ENCODE results near the gene AZI2.

AZI2 gene

GRCh38 chr3:28300345-28300962 is 48.2 kb downstream of the AZI2 start:
- no peak for DNase-seq

- no peak for DNase-seq
Measured at GRCh38 chr3:28299705-28300104, 48.9 kb downstream of the AZI2 start.

DNA sequence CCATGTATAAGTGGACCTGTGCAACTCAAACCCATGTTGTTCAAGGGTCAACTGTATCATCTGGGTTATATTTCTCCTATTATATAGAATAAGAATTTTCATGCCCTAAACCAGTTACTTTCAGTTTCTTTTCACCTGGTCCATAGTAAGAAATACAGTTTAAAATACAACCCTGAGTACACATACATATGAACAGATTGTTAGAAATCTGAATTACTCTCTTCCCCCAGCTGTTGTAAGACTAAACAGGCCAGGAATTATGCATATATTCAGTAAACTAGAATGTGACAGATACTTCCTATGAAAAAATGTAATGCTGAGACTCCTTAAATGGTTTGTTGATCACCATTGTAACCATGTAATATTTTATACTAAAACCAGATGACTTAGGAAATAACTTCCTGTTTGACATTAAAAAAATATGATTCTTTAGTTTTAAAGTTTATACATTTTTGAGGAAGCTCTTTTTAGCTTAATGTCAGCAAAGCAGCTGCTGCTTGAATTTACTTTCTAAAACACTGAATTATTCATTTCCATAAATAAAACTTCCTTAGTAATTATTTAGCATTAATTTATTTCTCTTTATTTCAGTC is 52.6 kb downstream of the AZI2 start:
- DNase-seq: no peak

- DNase-seq: no peak
Measured at GRCh38 chr3:28294667-28295413, 53.8 kb downstream of the AZI2 start.

DNA sequence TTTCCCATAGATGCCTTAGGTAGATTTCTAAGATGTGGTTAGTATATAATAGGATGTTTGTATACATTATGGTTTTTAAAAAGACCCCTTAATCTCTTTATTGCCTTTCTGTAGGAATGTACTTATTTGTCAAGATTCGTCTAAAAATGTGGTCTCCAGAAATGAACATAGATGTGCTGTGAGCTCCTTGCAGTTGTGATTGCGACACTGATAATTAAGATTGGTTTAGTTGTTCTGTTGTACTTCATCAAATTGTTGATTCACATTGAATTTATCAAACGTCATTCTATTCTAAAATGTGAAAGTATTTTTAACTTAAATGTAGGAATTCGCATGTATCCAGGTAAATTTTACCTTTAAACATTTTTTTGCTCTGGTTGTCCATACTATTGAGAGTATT is 56.0 kb downstream of the AZI2 start:
- DNase-seq: no peak

- no peak for DNase-seq
Measured at GRCh38 chr3:28291577-28291976, 57.0 kb downstream of the AZI2 start.

DNA sequence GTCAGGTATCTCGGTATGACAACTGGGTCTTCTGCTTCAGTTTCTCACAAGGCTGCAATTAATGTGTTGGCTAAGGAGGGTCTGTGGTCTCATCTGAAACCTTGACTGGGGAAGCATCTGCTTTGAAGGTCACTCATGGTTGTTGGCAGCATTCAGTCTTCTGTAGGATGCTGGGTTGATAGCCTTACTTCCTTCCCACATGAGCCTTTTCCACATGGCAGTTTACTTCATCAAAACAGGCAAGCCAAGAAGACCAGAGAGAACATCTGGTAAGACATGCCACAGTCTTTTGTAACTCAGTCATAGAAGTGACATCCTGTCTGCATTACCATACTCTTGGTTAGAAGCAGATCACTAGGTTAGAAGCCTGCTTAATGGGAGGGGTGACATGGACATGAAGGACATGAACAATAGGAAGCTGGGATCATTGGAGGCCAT is 57.7 kb downstream of the AZI2 start:
- no peak for DNase-seq

DNA sequence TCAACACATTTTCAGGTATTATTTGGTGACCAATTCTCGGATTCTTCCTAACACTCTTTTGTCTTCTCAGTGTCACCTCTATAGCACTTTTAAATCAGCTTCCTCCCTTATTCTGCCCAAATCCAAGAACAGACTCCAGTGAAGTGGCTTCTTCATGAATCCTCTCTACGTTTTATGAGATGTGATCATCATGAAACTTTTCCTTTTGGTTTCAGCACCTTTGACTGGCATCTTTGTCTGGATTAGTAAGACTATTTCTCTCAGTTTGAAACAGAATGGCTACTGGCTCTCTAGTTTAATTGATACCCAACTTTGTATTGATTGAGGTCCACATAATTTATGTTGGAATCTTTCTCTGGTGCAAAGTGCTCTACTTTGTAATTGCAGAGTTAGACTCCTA is 61.6 kb downstream of the AZI2 start:
- no peak for DNase-seq

GRCh38 chr3:28286595-28286994 is 62.0 kb downstream of the AZI2 start:
- peak; percentile 22 for DNase-seq

GRCh38 chr3:28280781-28281180 is 67.8 kb downstream of the AZI2 start:
- peak; percentile 1 for DNase-seq

- no peak for DNase-seq
Measured at GRCh38 chr3:28279770-28280169, 68.9 kb downstream of the AZI2 start.

DNA sequence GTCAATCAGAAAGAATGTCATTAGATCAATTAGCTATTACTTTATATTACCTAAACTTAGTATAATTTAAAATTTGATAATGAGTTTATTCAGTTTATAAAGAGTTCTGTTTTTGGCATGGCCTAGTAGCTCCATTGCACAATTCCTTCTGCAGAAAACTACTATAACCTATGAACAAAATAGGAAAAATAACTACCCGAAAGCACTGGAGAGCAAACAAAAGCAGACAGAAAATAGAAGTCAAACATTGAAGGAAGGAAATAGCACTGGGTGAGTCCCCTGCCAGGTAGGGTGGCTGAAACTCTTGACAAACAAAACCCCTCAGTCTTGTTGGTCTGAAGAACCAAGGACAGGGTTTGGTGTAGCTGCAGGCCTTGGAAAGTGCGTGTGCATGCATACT is 69.7 kb downstream of the AZI2 start:
- no peak for DNase-seq

GRCh38 chr3:28273837-28274236 is 74.8 kb downstream of the AZI2 start:
- DNase-seq: no peak

Data from NCI-H2171 treated with DMSO at 0.1 percent for 48 hours (cell line).